Glomerular endothelial cell (primary cell): Measurements from ENCODE around the gene CYB561A3. TPM values are rescaled to one million over a fixed set of nuclear protein-coding genes. Genes with fewer than 3 reads are reported as not detected.

ENCODE experiments used
- DNase-seq: peaks from one replicate; pipeline ENCODE4 v3.0.0-alpha.2; 2011; ENCODE audit warnings: low read depth, low spot score; ENCODE audit errors: extremely low read depth
- total RNA-seq: library from RNA; depleted of rRNA; stranded (reverse); fragments of >200 nt; gene quantifications from 2 replicates; pipeline ENCODE4 v1.2.3, GENCODE V29; 2015

CYB561A3 gene
- total RNA-seq, 1 donor from 2014 or later: 46.1 TPM

DNA sequence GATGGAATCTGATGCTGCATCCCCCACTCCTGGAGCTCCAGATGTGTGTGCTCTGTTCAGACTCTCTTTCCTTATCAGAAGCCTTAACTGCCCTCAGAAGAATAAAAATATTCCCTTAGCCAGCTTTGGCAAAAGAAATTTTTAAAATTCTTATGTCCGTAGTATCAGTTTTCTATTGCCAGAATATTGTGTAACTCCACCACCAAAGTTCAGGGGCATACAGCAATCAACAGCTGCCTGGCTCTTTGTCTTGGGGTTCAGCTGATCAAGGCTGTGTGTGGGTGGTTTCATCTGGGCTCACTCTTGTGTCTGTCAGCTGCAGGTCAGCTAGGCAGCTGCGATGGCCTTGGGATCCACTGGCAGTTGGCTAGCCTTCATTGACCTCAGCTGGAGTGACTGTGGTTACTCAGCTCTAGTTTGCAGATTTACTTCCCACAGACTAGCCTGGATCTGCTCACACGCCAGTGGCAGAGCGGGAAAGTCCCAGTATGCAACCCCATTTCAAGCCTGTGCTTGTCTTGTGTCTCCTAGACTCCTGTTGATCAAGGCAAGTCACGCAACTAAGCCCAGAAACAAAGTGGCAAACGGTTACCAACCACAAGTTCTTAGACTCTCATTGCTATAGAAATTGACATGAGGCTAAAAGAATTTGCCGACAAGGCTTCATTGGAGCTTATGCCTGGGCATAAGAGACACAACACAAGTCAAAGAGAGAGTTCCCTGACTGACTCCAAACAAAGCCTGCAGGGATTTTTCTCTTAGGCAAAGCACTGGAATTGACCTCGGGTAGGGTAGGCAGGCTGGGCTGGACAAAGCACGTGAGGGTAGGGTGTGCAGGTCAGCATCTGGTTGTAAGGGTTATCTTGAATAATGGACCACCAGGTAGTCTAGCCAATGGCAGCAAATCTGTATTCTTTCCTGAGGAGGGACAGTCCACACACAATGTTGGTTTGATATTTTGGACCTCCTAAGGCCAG lies 8.0 kb upstream of the CYB561A3 start:
- no peak for DNase-seq

DNA sequence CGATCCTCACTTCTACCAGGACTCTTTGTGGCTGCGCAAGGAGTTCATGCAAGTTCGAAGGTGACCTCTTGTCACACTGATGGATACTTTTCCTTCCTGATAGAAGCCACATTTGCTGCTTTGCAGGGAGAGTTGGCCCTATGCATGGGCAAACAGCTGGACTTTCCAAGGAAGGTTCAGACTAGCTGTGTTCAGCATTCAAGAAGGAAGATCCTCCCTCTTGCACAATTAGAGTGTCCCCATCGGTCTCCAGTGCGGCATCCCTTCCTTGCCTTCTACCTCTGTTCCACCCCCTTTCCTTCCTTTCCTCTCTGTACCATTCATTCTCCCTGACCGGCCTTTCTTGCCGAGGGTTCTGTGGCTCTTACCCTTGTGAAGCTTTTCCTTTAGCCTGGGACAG lies 7.0 kb upstream of the CYB561A3 start:
- DNase-seq: no peak

DNA sequence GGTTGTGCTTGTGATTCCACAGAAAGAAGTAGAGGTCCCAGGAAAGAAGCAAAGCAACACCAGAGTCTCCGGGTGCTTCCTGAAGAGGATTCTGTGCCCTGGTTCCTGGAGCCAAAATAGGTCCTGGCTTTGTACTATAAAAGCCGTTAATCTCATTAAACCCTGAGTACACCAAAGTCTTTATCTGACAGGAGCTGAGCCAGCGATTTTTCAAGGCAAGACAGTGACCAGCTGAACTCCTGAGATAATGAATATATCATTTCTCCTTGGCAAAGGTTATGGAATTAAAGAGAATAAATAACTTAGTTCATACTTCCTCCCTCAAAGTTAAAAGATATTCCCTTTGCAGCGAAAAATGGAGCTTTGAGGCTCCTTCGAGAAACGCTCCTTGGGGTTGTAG lies 5.7 kb upstream of the CYB561A3 start:
- no peak for DNase-seq

DNA sequence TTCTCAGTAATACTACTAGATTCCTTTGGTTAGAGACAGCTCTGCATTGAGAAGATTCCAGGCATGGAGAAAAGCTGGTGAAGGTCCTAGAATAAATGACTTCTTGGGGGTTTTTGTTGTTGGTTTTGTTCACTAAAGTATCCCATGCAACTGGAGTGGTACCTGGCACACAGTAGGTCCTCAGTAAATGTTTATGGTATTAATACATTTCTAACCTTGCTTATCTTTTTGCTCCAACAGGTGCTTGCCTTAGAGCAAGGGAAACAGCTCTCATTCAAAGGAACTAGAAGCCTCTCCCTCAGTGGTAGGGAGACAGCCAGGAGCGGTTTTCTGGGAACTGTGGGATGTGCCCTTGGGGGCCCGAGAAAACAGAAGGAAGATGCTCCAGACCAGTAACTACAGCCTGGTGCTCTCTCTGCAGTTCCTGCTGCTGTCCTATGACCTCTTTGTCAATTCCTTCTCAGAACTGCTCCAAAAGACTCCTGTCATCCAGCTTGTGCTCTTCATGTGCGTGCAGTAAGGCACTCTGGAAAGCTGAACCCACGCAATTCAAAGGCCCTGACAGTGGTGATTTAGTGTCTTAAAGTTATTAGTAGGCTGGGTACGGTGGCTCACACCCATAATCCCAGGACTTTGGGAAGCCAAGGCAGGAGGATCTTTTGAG lies 2.5 kb upstream of the CYB561A3 start:
- no peak for DNase-seq

DNA sequence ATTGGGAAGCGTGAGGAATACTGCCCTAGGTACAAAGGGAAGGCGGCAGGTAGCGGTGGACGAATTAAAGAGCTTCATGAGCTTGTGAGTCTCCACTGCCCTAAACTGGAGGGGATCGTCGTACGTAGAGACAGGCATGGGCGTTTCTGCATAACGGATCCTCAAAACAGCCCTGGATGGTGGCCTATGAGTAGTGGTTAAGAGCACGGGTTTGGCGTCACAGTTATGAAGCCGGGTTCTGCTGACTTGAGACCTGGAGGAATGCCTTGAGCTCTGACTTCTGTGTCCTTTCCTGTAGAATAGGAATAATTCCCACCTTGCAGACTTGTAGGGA lies 827 bp upstream of the CYB561A3 start:
- DNase-seq: no peak

DNA sequence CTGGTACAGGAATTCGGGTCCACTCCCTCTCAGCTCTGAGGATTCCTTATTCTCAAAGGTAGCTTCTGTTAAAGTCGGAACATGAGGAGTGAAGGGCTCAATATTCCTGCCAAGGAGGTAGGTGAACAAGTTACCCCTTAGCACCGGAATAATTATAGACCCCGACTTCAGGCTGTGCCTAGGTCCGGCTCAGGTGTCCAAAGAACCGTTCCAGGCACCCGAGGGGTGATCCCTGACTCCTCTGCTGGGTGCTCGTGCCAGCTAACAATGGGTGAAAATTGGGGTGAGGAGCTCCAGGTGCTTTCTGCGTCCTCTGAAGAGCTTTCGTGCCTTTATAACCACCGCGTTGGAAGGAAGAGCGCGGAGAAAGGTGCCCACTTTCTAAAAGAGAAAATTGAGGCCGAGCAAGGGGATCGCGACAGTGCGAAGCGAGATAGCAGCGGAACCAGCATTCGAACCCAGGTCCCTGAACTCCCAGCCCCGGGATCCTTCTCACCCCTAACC lies 393 bp downstream of the CYB561A3 start:
- DNase-seq: no peak

DNA sequence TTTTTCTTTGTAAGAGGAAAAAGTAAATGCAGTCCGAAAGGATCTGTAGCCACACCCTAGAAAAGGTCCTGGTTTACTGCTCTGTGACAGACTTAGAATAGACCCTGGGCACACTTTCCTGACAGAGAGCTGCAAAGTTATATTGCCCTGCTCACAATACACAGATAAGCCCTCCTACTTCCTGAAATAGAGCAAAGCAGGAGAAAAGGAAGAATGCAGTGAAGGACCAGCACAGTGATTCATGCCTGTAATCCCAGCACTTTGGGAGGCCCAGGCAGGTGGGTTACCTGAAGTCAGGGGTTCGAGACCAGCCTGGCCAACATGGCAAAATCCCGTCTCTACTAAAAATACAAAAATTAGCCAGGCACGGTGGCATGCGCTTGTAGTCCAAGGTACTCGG lies 2.2 kb downstream of the CYB561A3 start:
- DNase-seq: no peak

DNA sequence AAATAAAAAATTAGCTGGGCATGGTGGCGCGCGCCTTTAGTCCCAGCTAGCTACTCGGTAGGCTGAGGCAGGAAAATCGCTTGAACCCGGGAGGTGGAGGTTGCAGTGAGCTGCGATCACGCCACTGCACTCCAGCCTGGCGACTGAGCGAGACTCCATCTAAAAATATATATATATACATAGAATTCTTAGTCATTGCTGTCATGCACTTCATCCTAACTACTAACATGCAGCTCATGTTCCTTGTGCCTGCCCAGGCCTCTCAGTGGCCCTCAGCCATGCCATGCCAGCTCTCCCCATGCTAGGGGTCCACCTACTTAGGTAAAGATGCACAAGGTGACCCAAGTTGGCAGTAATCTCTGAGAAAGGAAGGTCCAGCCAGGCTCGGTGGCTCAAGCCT lies 3.1 kb downstream of the CYB561A3 start:
- DNase-seq: no peak

DNA sequence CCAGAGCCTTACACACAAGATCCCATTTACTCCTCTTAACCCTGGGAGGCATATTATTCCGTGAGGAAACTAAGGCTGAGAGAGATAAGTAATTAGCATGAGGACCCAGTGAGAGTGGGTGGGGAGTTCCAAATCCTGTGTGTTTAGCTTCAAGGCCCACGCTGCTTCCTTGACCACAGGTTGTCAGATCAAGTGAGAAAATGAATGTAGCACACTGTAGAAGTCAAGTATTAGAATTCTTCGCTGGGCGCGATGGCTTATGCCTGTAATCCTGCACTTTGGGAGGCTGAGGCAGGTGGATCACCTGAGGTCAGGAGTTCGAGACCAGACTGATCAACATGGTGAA lies 3.8 kb downstream of the CYB561A3 start:
- no peak for DNase-seq

DNA sequence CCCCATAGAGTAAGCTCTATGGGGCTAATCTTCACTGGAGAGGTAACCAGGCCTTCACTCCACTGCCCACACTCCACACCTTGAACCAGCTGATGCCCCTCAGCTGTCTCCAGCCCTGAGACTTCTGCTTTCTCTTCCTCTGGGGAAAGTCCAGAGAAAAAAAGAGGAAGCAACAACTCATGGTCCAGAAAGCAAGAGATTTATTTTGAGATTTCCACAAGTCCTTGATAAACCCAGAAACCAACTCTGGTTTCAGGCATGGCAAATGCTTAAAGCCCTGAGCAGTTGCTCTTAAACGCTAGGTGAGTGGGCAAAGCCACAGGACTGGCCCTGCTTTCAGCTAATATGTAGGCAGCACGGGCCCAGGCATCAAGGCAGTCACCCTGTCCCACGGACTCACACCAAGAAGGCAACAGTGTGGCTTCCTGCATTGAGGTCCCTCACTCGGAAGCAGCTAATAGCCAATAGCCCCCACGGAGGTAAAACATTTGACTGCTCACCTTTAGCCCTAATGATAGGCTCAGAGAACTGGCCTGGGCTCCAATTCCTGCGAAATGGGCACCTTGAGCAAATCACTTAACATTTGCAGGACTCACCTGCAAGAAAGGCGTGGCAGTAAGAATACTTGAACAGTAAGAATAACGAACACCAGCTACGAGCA lies 4.3 kb downstream of the CYB561A3 start:
- no peak for DNase-seq

DNA sequence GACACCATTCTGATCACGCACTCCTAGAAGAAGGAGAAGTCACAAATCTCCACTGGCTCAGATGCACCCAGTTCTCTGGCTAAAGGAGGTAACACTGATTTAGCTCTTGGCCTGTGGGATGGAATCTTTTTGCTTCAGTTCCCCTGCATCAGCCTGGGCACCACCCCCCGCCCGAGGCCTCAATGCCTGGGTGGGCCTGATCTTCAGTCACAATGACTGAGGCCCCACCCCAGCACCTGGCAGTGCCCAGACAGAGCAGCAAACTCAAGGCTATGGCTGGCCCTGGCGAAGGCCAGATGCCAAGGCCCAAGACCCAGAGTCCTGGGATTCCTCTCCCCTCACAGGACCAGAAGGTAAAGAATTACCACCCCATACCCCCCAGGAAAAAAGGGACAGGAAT lies 5.0 kb downstream of the CYB561A3 start:
- DNase-seq: no peak

DNA sequence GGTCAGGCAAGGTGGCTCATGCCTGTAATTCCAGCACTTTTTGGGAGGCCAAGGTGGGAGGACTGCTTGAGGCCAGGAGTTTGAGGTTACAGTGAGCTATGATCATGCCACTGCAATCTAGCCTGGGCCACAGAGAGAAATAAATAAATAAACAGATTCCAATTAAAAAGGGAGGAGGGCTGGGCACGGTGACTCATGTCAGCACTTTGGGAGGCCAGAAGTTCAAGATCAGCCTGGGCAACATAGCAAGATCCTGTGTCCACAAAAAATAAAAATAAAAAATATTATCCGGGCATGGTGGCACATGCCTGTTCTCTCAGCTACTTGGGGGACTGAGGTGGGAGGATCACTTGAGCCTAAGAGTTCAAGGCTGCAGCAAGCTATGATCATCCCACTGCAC lies 7.5 kb downstream of the CYB561A3 start:
- no peak for DNase-seq

DNA sequence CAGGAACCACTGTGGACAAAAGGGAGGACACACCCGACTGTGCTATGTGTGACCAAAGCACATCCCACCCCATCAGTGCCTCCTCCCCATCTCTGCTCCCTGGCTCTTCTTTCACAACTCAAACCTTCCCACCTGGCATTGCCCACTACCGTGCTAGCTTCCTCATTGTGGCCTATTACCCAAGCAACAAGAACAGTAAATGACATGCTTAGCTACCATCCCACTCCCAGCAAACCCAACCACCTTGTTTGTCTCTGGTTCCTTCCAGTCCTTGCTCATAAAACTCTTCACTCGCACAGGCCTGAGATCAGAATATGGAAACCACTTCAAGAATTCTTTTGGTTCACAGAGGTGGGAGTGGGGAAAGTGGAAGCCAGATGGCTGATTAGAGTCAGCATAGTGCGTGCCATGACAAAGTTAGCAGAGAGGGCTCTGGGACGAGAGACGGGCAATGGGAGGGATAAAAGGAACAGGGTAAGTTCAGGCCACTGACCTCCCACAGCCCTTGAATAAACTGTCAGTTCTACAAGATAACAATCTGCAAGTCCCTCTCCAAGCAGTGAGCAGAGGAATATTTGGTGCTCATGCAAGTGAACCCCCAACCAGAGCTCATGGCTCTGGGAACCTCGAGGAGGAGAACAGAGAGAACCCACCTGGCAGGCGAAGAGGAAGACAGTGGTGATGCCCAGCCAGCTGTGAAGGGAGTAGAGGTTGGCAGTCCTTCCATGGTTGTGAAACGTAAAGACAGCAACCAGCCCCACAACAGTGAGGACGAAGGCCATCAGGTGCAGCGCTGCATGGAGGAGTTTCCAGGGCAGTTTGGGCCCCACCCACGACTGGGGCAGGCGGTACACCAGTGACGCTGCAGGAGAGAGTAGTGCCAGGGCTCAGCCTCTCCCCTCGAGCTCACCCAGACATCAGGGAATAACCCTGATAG lies 8.3 kb downstream of the CYB561A3 start:
- DNase-seq: no peak

DNA sequence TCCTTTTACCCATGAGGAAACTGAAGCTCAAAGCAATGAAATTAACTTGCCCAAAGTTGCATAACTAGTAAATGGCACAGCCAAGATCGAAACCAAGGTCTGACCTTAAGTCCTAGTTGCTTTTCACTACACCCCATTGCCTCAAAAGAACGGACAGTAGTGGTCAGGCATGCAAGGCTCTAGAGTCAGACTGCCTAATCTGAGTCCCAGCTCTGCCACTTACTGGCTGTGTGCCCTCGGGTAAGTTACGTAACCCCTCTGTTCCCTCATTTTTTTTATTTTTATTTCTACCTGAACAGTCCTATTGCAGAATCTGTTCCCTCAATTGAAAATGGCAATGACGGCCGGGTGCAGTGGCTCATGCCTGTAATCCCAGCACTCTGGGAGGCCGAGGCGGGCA lies 9.6 kb downstream of the CYB561A3 start:
- DNase-seq: no peak

DNA sequence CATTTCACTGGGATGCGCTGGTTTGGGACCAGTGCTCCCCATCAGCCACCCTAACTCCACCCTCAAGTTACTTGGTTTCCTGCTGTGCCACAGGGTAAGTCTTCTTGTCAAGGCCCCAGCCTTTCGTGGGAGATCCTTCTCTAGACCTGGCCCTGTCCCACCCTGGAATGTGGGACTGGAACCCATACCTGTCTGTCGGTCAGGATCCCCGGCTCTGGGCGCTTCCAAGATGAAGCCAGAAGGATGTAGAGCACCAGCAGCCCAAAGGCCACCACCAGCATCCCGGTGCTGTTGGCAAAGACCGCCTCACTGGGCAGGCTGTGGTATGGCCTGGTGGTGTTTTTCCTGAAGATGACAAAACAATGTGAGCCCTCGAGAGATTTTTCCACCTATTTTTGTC lies 10.9 kb downstream of the CYB561A3 start:
- no peak for DNase-seq

DNA sequence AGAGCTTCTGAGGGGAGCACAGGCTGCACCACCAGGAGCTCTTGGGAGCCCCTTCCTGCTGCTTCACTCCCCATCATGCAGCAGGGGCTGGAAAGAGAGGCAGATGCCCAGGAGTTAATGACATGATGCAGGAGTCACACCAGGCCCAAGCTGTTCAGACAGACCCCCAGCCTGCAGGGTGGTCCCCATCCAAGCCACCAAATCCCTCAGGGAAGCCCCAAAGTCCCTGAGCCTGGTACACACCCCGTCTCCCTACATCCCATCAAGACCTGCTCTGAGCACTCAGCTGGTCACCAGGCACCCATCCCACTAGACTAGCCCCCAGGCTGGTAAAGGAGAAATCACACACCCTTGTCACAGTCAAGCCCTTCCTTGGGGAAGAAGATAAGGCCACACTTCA lies 11.3 kb downstream of the CYB561A3 start:
- no peak for DNase-seq

DNA sequence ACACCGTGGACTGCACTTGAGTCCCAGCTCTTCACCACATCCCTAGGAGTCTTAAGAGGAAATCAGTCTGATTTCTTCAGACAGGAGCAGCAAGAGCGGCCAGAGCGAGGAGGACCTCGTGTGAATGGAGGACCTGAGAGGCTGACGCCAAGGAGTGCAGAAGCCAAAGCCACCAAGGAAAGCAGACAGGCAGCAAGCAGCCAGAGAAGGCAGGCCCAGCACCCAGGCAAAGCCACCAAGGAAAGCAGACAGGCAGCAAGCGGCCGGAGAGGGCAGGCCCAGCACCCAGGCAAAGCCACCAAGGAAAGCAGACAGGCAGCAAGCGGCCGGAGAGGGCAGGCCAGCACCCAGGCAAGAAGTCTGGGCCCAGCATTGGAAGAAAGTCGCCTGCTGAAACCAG lies 11.8 kb downstream of the CYB561A3 start:
- no peak for DNase-seq

DNA sequence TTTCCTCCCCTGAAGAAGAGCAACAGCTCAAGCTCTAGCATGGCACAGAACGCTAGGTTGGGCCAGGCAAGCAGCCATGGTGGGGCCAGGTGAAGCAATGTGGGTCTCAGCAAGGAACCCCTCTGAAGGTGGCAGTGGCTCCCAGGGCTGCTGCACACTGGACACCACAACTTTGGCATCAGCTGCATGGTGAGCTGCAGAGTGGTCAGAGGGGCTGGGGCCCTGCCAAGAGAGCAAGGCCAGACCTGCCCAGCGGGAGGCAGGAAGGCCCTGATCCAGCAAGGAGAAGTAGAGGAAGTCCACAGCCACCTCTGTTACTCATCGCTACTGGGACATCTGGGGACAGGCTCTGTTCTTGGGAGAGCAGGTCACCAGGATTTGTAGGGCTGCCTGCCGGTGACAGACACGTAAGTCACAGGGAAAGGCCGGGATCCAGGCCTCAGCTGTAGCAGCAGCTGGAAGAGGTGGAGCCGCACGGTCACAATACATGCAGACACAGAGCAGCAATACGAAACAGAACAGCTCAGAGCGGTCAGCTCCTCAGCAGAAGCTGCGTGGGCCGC lies 12.4 kb downstream of the CYB561A3 start:
- no peak for DNase-seq

DNA sequence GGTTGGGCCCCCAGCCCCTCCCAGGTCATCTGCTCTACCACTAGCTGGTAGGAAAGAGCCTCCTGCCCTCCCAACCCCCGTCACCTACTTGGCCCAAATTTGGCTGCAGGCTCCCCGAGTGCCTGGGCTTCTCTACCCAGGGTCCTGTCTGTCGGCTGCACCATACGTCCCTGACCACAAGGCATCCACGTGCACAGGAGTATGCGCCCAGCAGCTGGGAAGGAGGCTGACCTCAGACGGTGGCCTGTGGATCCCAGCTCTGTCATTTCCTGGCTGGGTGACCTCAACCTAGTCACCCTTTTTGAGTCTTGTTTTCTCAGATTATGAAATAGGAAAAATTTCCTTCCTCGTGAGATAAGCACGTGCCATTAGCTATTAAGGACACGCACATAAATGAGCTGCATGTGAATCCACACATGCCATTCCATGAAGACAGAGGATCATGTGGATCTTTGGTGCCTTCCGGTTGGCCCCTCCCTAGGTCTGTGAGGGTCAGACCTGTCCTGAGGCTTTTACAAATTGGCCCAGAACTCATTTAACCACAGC lies 13.7 kb downstream of the CYB561A3 start:
- DNase-seq: no peak
